HepG2 (cell line): ENCODE measurements around the gene RAP2A. TPM values are rescaled to one million over a fixed set of nuclear protein-coding genes. Genes with fewer than 3 reads are reported as not detected.

Source experiments
- DNMT3B ChIP-seq: conservative IDR thresholded peaks from 2 replicates; pipeline ENCODE4 v1.6.1; 2016; ENCODE audit warnings: missing biosample characterization, control low read depth
- FOSL2 ChIP-seq: sonication (generic); formaldehyde crosslinking; IDR thresholded peaks from 2 replicates; pipeline ENCODE4 v1.4.0; 2020; ENCODE audit warnings: missing genetic modification reagents
- FOXK2 ChIP-seq: fragments of 450-650 bp; IDR thresholded peaks from 2 replicates; pipeline ENCODE4 v1.6.1; 2016
- FOXP4 ChIP-seq: sonication (generic); formaldehyde crosslinking; IDR thresholded peaks from 2 replicates; pipeline ENCODE4 v1.4.0; 2020; ENCODE audit warnings: missing genetic modification reagents
- FUBP1 ChIP-seq: sonication (generic); formaldehyde crosslinking; IDR thresholded peaks from 2 replicates; pipeline ENCODE4 v1.5.1; 2020; ENCODE audit warnings: missing genetic modification reagents, mild to moderate bottlenecking, borderline replicate concordance
- GATA4 ChIP-seq: sonication (generic); IDR thresholded peaks from 2 replicates; pipeline ENCODE4 v1.6.1; 2016; ENCODE audit warnings: antibody characterized with exemption, low read depth, borderline replicate concordance
- GLMP ChIP-seq: sonication (generic); formaldehyde crosslinking; IDR thresholded peaks from 2 replicates; pipeline ENCODE4 v1.9.0; 2021; ENCODE audit warnings: missing genetic modification reagents, mild to moderate bottlenecking, borderline replicate concordance
- RARA ChIP-seq: IDR thresholded peaks from 2 replicates; pipeline ENCODE4 v1.6.1; 2016; ENCODE audit warnings: missing genetic modification reagents, missing compliant biosample characterization
- RXRB ChIP-seq: IDR thresholded peaks from 2 replicates; pipeline ENCODE4 v1.6.1; 2016; ENCODE audit warnings: borderline replicate concordance, missing genetic modification reagents, missing compliant biosample characterization
- SRSF1 ChIP-seq: fragments of 200-400 bp; formaldehyde crosslinking; optimal IDR thresholded peaks from 2 replicates; pipeline ENCODE3; 2017; ENCODE audit warnings: mild to moderate bottlenecking, low read depth, low read length, moderate library complexity
- TCF7 ChIP-seq: sonication (generic); IDR thresholded peaks from 2 replicates; pipeline ENCODE4 v1.6.1; 2016; ENCODE audit warnings: antibody characterized with exemption, low read depth
- ZNF354B ChIP-seq: sonication (generic); formaldehyde crosslinking; IDR thresholded peaks from 2 replicates; pipeline ENCODE4 v1.8.0; 2022; ENCODE audit warnings: mild to moderate bottlenecking, missing genetic modification reagents
- ZNF367 ChIP-seq: sonication (generic); formaldehyde crosslinking; IDR thresholded peaks from 2 replicates; pipeline ENCODE4 v1.4.0; 2020; ENCODE audit warnings: missing genetic modification reagents, borderline replicate concordance
- ZNF891 ChIP-seq: sonication (generic); formaldehyde crosslinking; IDR thresholded peaks from 2 replicates; pipeline ENCODE4 v1.5.0; 2020; ENCODE audit warnings: mild to moderate bottlenecking, missing genetic modification reagents
- polyA plus RNA-seq, 8 experiments: library from polyadenylated mRNA; depleted of rRNA in 3 of 8; stranded (reverse) in 7 of 8; unstranded in 1 of 8; fragments of >200 nt; fragmentation: Illumina TruSeq in 4 of 8; extraction: Trizol in 4 of 8; gene quantifications; 2 replicates each; pipeline versions ENCODE4 v1.2.1 to v1.2.3, GENCODE V29; 2011 to 2016; ENCODE audit warnings: low read depth in 4 of 8, missing spikeins in 1 of 8, mixed read lengths in 1 of 8; ENCODE audit not compliant: insufficient read depth in 1 of 8
- total RNA-seq, 5 experiments: library from RNA; depleted of rRNA; stranded (reverse); fragments of >200 nt; fragmentation: Illumina TruSeq; extraction: Trizol; gene quantifications; 2 replicates each; pipeline ENCODE4 v1.2.3, GENCODE V29; 2016; ENCODE audit warnings: low read depth in 1 of 5
- TF ChIP-seq, protein P1 (sequence below): sonication (generic); formaldehyde crosslinking; IDR thresholded peaks from one replicate; pipeline ENCODE4 v1.5.1; 2020; ENCODE audit warnings: mild to moderate bottlenecking, missing genetic modification reagents; ENCODE audit errors: not compliant biosample characterization

Gene RAP2A
- total and polyA plus RNA-seq, 2 of the 13 experiments (the other 11 are each of a cell fraction or from before 2014, with no cell fraction given) = 9.9 to 23.1 TPM

- no peak for TF ChIP-seq FOXK2
- TF ChIP-seq GLMP (CRISPR knock-in tag) = no peak
- no peak for TF ChIP-seq ZNF367 (CRISPR knock-in tag)
- TF ChIP-seq SRSF1 = no peak
- TF ChIP-seq TCF7 = 0 out of 2 replicates have a peak, but pooled peaks have one; percentile 31
- TF ChIP-seq FOXP4 (CRISPR knock-in tag) = peak; percentile 34; the same call in 1 of the 2 replicates
- TF ChIP-seq ZNF354B (CRISPR knock-in tag) = no peak
- no peak for TF ChIP-seq GATA4
- TF ChIP-seq RARA (CRISPR knock-in tag) = peak; percentile 55
- TF ChIP-seq DNMT3B (CRISPR knock-in tag) = no peak
- 0 out of 2 replicates have a peak, but pooled peaks have one; percentile 16 for TF ChIP-seq RXRB (CRISPR knock-in tag)
- TF ChIP-seq, protein P1, sequence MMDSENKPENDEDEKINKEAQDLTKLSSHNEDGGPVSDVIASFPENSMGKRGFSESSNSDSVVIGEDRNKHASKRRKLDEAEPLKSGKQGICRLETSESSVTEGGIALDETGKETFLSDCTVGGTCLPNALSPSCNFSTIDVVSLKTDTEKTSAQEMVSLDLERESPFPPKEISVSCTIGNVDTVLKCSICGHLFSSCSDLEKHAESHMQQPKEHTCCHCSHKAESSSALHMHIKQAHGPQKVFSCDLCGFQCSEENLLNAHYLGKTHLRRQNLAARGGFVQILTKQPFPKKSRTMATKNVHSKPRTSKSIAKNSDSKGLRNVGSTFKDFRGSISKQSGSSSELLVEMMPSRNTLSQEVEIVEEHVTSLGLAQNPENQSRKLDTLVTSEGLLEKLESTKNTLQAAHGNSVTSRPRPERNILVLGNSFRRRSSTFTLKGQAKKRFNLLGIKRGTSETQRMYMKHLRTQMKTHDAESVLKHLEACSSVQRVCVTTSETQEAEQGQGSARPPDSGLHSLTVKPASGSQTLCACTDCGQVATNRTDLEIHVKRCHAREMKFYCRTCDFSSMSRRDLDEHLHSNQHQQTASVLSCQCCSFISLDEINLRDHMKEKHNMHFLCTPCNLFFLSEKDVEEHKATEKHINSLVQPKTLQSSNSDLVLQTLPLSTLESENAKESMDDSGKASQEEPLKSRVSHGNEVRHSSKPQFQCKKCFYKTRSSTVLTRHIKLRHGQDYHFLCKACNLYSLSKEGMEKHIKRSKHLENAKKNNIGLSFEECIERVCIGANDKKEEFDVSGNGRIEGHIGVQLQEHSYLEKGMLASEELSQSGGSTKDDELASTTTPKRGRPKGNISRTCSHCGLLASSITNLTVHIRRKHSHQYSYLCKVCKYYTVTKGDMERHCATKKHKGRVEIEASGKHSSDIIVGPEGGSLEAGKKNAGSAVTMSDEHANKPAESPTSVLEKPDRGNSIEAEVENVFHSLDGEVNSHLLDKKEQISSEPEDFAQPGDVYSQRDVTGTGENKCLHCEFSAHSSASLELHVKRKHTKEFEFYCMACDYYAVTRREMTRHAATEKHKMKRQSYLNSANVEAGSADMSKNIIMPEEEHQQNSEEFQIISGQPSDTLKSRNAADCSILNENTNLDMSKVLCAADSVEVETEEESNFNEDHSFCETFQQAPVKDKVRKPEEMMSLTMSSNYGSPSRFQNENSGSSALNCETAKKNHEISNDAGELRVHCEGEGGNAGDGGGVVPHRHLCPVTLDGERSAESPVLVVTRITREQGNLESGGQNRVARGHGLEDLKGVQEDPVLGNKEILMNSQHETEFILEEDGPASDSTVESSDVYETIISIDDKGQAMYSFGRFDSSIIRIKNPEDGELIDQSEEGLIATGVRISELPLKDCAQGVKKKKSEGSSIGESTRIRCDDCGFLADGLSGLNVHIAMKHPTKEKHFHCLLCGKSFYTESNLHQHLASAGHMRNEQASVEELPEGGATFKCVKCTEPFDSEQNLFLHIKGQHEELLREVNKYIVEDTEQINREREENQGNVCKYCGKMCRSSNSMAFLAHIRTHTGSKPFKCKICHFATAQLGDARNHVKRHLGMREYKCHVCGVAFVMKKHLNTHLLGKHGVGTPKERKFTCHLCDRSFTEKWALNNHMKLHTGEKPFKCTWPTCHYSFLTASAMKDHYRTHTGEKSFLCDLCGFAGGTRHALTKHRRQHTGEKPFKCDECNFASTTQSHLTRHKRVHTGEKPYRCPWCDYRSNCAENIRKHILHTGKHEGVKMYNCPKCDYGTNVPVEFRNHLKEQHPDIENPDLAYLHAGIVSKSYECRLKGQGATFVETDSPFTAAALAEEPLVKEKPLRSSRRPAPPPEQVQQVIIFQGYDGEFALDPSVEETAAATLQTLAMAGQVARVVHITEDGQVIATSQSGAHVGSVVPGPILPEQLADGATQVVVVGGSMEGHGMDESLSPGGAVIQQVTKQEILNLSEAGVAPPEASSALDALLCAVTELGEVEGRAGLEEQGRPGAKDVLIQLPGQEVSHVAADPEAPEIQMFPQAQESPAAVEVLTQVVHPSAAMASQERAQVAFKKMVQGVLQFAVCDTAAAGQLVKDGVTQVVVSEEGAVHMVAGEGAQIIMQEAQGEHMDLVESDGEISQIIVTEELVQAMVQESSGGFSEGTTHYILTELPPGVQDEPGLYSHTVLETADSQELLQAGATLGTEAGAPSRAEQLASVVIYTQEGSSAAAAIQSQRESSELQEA (CRISPR knock-in tag) = no peak
- peak; percentile 23; the same call in 1 of the 2 replicates for TF ChIP-seq FOSL2 (CRISPR knock-in tag)
- TF ChIP-seq ZNF891 (CRISPR knock-in tag) = no peak
- TF ChIP-seq FUBP1 (CRISPR knock-in tag) = no peak
Measured at GRCh38 chr13:97492257-97492656, 58.3 kb downstream of the RAP2A start (continued).
